Gastrocnemius medialis (tissue), 4 donors: ENCODE results near the gene TSPAN7. TPM values are rescaled to one million over a fixed set of nuclear protein-coding genes. Genes with fewer than 3 reads are reported as not detected.

ENCODE experiments used
- ATAC-seq, 2 donors: fragments of 150-250 bp; one replicate each; pipeline ENCODE4 v1.9.1; 2016
- DNase-seq, 2 donors: peaks; one replicate each; pipeline ENCODE4 v3.0.0-alpha.2; 2019
- H3K27ac ChIP-seq, 4 donors: fragments of 200-600 bp; sonication (generic); 1 replicate in 1 of 4; 2 replicates in 3 of 4; pipeline ENCODE4 v1.5.1; 2016 to 2018; ENCODE audit warnings: mild to moderate bottlenecking in 2 of 4, moderate library complexity in 1 of 4
- H3K27me3 ChIP-seq, 3 donors: fragments of 200-600 bp; sonication (generic) in 2 of 3; 1 replicate in 1 of 3; 2 replicates in 2 of 3; pipeline versions ENCODE4 v1.5.1 to v1.6.0; 2016 to 2019; ENCODE audit warnings: mild to moderate bottlenecking in 1 of 3, moderate library complexity in 1 of 3
- H3K36me3 ChIP-seq, 2 donors: fragments of 200-600 bp; sonication (generic) in 1 of 2; one replicate each; pipeline ENCODE4 v1.5.1; 2017 to 2018
- H3K4me1 ChIP-seq, 2 donors: fragments of 200-600 bp; sonication (generic) in 1 of 2; one replicate each; pipeline ENCODE4 v1.5.1; 2016 to 2017; ENCODE audit warnings: mild to moderate bottlenecking in 2 of 2
- H3K4me3 ChIP-seq, 4 donors: fragments of 200-600 bp; sonication (generic) in 3 of 4; 1 replicate in 1 of 4; 2 replicates in 3 of 4; pipeline ENCODE4 v1.5.1; 2016 to 2019; ENCODE audit warnings: mild to moderate bottlenecking in 2 of 4
- H3K9me3 ChIP-seq, 3 donors: fragments of 200-600 bp; sonication (generic) in 2 of 3; 1 replicate in 1 of 3; 2 replicates in 2 of 3; pipeline ENCODE4 v1.5.1; 2016 to 2019
- POLR2A ChIP-seq, 2 donors: fragments of 450-650 bp; IDR thresholded peaks; one replicate each; pipeline ENCODE4 v1.6.1; 2017; ENCODE audit warnings: antibody characterized with exemption in 2 of 2, mild to moderate bottlenecking in 2 of 2, moderate library complexity in 2 of 2
- in situ Hi-C, 4 donors: fragments of 200-750 bp; cut with MboI; loops; one replicate each; pipeline versions ENCODE4 v1.15.0 to v1.8.0; 2017; ENCODE audit warnings: low sequenced_read_pairs in 4 of 4
- intact Hi-C: fragments of 100-400 bp; cut with DNase I; formaldehyde crosslinking; loops from one replicate; pipeline ENCODE4 v1.15.1; 2023; ENCODE audit warnings: low total_unique reads
- total RNA-seq, 4 donors: library from RNA; depleted of rRNA; stranded (reverse); fragments of >200 nt; gene quantifications; one replicate each; pipeline versions ENCODE4 v1.1.0 to v1.2.3, GENCODE V29; 2016
- TF ChIP-seq, protein P1 (sequence below), 5 experiments: fragments of 450-650 bp in 3 of 5; fragments of 200-600 bp in 2 of 5; sonication (generic) in 2 of 5; IDR thresholded peaks in 4 of 5; conservative IDR thresholded peaks in 1 of 5; 1 replicate in 4 of 5; 2 replicates in 1 of 5; pipeline ENCODE4 v1.5.1; 2016 to 2019; ENCODE audit warnings: antibody characterized with exemption in 5 of 5, mild to moderate bottlenecking in 3 of 5, moderate library complexity in 3 of 5

The TSPAN7 gene
- total RNA-seq, 4 donors from 2014 or later = 38.1 to 288 (median 130) TPM

DNA sequence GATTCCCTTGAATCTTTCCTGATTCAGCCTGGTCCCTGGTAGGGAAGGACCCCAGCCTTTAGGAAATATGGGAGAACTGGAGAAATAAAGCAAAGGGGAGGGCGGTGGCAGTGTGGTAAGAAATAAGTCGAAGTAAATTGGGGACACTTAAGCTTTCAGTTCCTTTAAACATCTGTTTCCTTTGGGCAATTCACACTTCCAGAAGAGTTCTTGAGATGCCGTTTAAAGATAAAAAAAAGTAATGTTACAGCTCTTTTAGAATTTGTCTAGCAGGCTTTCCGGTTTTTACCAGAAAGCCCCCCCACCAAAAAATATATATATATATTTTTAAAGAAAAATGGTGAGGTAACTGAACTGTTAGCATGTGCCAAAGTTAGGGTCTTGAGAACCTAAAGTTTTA, 46.6 kb downstream of the TSPAN7 start:
- DNase-seq (no peak), ATAC-seq (no peak)
- intact Hi-C loops (no loop called here), in situ Hi-C loops (no loop called here)
- no peaks in the 10 kb centered on the region for H3K27me3 ChIP-seq
- no peaks in the 10 kb centered on the region for H3K36me3 ChIP-seq
- TF ChIP-seq, protein P1, sequence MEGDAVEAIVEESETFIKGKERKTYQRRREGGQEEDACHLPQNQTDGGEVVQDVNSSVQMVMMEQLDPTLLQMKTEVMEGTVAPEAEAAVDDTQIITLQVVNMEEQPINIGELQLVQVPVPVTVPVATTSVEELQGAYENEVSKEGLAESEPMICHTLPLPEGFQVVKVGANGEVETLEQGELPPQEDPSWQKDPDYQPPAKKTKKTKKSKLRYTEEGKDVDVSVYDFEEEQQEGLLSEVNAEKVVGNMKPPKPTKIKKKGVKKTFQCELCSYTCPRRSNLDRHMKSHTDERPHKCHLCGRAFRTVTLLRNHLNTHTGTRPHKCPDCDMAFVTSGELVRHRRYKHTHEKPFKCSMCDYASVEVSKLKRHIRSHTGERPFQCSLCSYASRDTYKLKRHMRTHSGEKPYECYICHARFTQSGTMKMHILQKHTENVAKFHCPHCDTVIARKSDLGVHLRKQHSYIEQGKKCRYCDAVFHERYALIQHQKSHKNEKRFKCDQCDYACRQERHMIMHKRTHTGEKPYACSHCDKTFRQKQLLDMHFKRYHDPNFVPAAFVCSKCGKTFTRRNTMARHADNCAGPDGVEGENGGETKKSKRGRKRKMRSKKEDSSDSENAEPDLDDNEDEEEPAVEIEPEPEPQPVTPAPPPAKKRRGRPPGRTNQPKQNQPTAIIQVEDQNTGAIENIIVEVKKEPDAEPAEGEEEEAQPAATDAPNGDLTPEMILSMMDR (IDR thresholded peaks at IDR 0.05 in 4 of 5, conservative IDR thresholded peaks at IDR 0.05 in 1 of 5) = no peak
- no peak for TF ChIP-seq POLR2A (IDR thresholded peaks at IDR 0.05)
- H3K9me3 ChIP-seq = no peaks in the 10 kb centered on the region
- H3K27ac ChIP-seq = no peak overlapping the region
- peaks cover 0 to 13% of the 10 kb centered on the region in 2 donors for H3K4me1 ChIP-seq
- no peak overlapping the region for H3K4me3 ChIP-seq

- H3K27ac ChIP-seq = peak overlapping the region; percentile 81 to 90 (median 88)
- H3K36me3 ChIP-seq = no peaks in the 10 kb centered on the region
- H3K4me1 ChIP-seq = peaks cover 7 to 21% of the 10 kb centered on the region in 2 donors
- no peak for DNase-seq
- in situ Hi-C loops = no loop called here
- TF ChIP-seq POLR2A (IDR thresholded peaks at IDR 0.05) = no peak
- TF ChIP-seq, protein P1 (IDR thresholded peaks at IDR 0.05 in 4 of 5, conservative IDR thresholded peaks at IDR 0.05 in 1 of 5) = no peak
- intact Hi-C loops = loop anchor here (5.0 kb wide), 2 partner anchors 41 to 49 kb away; partner anchors contain the start of gene TSPAN7
- no peak for ATAC-seq
- no peaks in the 10 kb centered on the region for H3K27me3 ChIP-seq
- no peak overlapping the region for H3K4me3 ChIP-seq
- no peaks in the 10 kb centered on the region for H3K9me3 ChIP-seq
Observed at GRCh38 chrX:38610849-38611248, 49.5 kb downstream of the TSPAN7 start.

DNA sequence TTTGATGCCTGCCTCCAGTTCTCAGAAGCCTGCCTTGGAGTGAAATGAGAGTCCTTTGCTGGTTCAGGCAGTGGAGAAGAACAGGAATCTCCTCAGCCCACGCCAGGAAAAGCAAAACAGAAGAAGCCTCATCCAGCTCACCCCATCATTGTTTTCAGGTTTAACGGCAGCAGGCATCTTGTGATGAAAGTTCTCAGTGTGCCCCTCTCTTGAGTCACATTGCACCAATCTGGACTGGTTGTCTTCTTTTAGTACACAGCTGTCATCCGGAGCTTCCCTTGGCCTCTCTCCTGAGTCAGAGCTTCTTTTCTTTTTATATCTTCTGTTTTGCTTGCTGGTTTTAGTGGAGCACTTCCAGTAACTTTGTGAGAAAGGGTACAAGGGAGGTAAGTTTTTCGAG, 50.9 kb downstream of the TSPAN7 start:
- Histone ChIP-seq H3K4me3 (peak overlapping the region; percentile 29 to 45 (median 40)), H3K27me3 (no peaks in the 10 kb centered on the region), H3K9me3 (no peaks in the 10 kb centered on the region), H3K36me3 (no peaks in the 10 kb centered on the region), H3K27ac (peak overlapping the region; percentile 81 to 90 (median 88)), H3K4me1 (peaks cover 7 to 34% of the 10 kb centered on the region in 2 donors)
- in situ Hi-C loops = no loop called here
- DNase-seq (peak; percentile 50 to 64), ATAC-seq (peak; percentile 92 to 94)
- TF ChIP-seq, protein P1 (IDR thresholded peaks at IDR 0.05 in 4 of 5, conservative IDR thresholded peaks at IDR 0.05 in 1 of 5) = no peak
- TF ChIP-seq POLR2A (IDR thresholded peaks at IDR 0.05) = peak; percentile 39 to 67
- intact Hi-C loops = loop anchor here (5.0 kb wide), 2 partner anchors 40 to 50 kb away; partner anchors contain the start of gene TSPAN7

DNA sequence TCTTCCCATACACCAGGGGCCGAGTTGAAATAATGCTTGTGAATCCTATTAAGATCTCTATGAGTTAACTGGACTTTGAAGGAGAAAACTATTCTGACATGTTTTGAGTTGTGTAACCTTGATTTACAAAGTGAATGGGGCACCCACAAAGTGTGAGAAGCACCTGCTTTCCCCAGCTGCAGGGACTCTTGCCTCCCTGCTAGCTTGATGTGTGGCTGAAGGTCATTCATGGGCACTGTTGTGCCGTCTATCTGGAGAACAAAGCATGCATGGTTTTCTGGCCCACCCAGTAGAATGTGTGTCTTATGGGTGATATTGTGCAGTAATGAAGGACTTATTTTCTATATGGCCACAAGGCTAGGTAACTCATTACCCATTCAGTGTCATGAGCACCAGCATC, 53.1 kb downstream of the TSPAN7 start:
- ATAC-seq (no peak), DNase-seq (no peak)
- Histone ChIP-seq H3K27ac (peak overlapping the region; percentile 81 to 90 (median 88)), H3K4me1 (peaks cover 7 to 39% of the 10 kb centered on the region in 2 donors), H3K4me3 (peak overlapping the region in 3 of 4 donors; percentile 27 to 45 (median 43)), H3K27me3 (no peaks in the 10 kb centered on the region), H3K9me3 (no peaks in the 10 kb centered on the region), H3K36me3 (no peaks in the 10 kb centered on the region)
- TF ChIP-seq, protein P1 (IDR thresholded peaks at IDR 0.05 in 4 of 5, conservative IDR thresholded peaks at IDR 0.05 in 1 of 5) = no peak
- no peak for TF ChIP-seq POLR2A (IDR thresholded peaks at IDR 0.05)
- intact Hi-C loops (loop anchor here (5.0 kb wide), 2 partner anchors 38 to 52 kb away; partner anchors contain the start of gene TSPAN7), in situ Hi-C loops (no loop called here)

DNA sequence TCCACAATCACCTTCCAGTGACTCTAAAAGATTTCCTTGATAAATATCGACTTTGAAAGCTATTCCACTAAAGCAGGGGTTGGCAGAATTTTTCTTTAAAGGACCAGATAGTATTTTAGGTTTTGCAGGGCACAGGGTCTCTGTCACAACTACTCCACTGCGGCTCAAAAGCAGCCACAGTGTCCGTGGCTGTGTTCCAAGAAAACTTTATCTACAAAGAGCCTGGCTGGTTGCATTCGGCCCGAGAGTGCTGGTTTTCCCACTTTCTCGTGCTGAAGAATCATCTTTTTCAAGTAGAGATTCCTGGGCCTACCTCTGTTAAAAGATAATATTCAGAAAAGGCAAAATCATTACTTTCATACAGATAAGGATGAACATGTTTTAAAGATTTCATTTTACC, 55.6 kb downstream of the TSPAN7 start:
- Histone ChIP-seq H3K36me3 (no peaks in the 10 kb centered on the region), H3K27ac (peak overlapping the region; percentile 14 to 90 (median 84)), H3K4me1 (peaks cover 11 to 27% of the 10 kb centered on the region in 2 donors), H3K4me3 (no peak overlapping the region), H3K27me3 (no peaks in the 10 kb centered on the region), H3K9me3 (no peaks in the 10 kb centered on the region)
- intact Hi-C loops = no loop called here
- in situ Hi-C loops = no loop called here
- no peak for TF ChIP-seq POLR2A (IDR thresholded peaks at IDR 0.05)
- TF ChIP-seq, protein P1 (IDR thresholded peaks at IDR 0.05 in 4 of 5, conservative IDR thresholded peaks at IDR 0.05 in 1 of 5) = no peak
- ATAC-seq = no peak
- no peak for DNase-seq
